Cardiac atrium fibroblast (primary cell): ENCODE results near the gene CKAP4. TPM values are rescaled to one million over a fixed set of nuclear protein-coding genes. Genes with fewer than 3 reads are reported as not detected.

ENCODE experiments used
- total RNA-seq: library from RNA; depleted of rRNA; stranded (reverse); fragments of >200 nt; gene quantifications from 2 replicates; pipeline ENCODE4 v1.2.3, GENCODE V29; 2015

Gene CKAP4
- 177 and 258 TPM in 2 replicates for total RNA-seq

GRCh38 chr12:106247674-106248311 is at the start of gene CKAP4:
Gene CKAP4, minus strand, starts transcription at chr12:106248020. Its CDS starts 169 bp downstream, at chr12:106247851.

Other genes with a start within 250 kb of the CKAP4 start
- 11.4 and 11.8 TPM in 2 replicates for gene NUAK1, start 109.1 kb downstream of the CKAP4 start, total RNA-seq
- gene TCP11L2, start 54.7 kb upstream of the CKAP4 start, total RNA-seq, result 13.0 and 18.6 TPM in 2 replicates
- gene POLR3B, start 109.7 kb upstream of the CKAP4 start, total RNA-seq, result 10.7 and 11.6 TPM in 2 replicates